ENCODE data around the gene SYT10. TPM values are rescaled to one million over a fixed set of nuclear protein-coding genes. Genes with fewer than 3 reads are reported as not detected.
A peak's percentile ranks its signal among the peaks of the same experiment; 100 is the strongest.

Gene SYT10
- total and polyA plus RNA-seq, 2 donors (not counting 1 experiment from before 2014, with no cell fraction given) = not detected

DNA sequence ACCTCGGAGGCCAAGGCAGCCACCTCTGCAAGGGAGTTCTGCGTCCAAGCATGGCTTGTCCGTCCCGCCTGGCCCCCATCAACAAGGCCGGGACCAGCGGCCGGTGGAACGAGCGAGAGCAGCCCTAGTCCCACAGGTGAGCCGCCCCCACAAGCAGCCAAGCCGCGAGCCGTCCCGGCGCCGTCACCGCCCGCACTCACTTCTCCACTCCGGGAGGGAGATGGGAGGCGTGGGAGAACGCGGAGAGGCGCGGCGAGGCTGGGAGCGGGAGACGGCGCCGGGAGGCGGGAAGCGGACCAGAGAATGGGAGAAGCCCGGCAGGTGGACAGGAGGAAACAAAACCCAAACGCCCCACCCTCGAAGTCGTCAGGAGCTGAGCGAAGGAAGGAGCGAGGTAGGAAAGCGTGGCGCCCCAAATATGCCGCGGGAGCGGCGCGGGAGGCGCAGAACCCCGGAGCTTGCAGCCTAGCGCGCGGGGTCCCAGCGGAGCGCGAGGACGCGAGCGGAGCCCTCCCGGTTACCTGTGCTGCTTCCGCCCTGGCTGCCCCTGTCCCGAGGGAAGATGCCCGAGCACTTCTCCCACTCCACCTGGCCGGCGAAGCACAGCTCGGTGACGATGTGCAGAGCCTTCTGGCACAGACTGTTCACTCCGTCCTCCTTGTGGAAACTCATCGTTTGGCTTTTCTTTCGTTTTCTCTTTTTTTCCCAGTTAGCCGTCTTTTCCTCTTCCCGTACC lies 600 bp downstream of the SYT10 start:
- H3K4me2 ChIP-seq (replicated peaks; ENCODE audit: low read depth, low read length, poor library complexity, severe bottlenecking) = peak overlapping the region; percentile 48
- H4K20me1 ChIP-seq (ENCODE audit: control insufficient read depth, insufficient read depth, low read length, poor library complexity, severe bottlenecking) = no peaks in the 10 kb centered on the region
- H3K27me3 ChIP-seq (replicated peaks in 1 of 4; ENCODE audit: control extremely low read depth in 1 of 4, control insufficient read depth in 3 of 4, insufficient read depth in 4 of 4, low read length in 3 of 4) = peaks cover 0 to 25% (median 3%) of the 10 kb centered on the region in 4 experiments
- Mint-ChIP-seq H3K27me3 (peaks cover 25% of the 10 kb centered on the region), H3K4me3 (no peak overlapping the region), H3K27ac (no peak overlapping the region), H3K9me3 (ENCODE audit: insufficient read depth) (no peaks in the 10 kb centered on the region), H3K4me1 (peaks cover 4% of the 10 kb centered on the region)
- no peaks in the 10 kb centered on the region for H3K4me1 ChIP-seq (ENCODE audit: control insufficient read depth in 2 of 2, insufficient read depth in 2 of 2, low read length in 2 of 2)
- peak overlapping the region; percentile 54 for H2AFZ ChIP-seq (ENCODE audit: insufficient read depth, low read depth, low read length, poor library complexity, severe bottlenecking)
- ChIA-PET CTCF (no interaction called here), POLR2A (no interaction called here)
- H3K27ac ChIP-seq (ENCODE audit: low read length in 2 of 2) = no peak overlapping the region
- H3K4me3 ChIP-seq (ENCODE audit: control extremely low read depth in 1 of 5, extremely low read depth in 1 of 5, insufficient read depth in 1 of 5, low read depth in 2 of 5, low read length in 4 of 5) = no peak overlapping the region
- no peaks in the 10 kb centered on the region for H3K36me3 ChIP-seq (replicated peaks in 1 of 2; ENCODE audit: control extremely low read depth in 1 of 2, control insufficient read depth in 1 of 2, extremely low read depth in 1 of 2, insufficient read depth in 2 of 2, low read length in 1 of 2)
- H3K9ac ChIP-seq (ENCODE audit: low read length) = no peak overlapping the region
- TF ChIP-seq, protein P1, sequence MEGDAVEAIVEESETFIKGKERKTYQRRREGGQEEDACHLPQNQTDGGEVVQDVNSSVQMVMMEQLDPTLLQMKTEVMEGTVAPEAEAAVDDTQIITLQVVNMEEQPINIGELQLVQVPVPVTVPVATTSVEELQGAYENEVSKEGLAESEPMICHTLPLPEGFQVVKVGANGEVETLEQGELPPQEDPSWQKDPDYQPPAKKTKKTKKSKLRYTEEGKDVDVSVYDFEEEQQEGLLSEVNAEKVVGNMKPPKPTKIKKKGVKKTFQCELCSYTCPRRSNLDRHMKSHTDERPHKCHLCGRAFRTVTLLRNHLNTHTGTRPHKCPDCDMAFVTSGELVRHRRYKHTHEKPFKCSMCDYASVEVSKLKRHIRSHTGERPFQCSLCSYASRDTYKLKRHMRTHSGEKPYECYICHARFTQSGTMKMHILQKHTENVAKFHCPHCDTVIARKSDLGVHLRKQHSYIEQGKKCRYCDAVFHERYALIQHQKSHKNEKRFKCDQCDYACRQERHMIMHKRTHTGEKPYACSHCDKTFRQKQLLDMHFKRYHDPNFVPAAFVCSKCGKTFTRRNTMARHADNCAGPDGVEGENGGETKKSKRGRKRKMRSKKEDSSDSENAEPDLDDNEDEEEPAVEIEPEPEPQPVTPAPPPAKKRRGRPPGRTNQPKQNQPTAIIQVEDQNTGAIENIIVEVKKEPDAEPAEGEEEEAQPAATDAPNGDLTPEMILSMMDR (IDR thresholded peaks at IDR 0.05) = no peak
- no peak for TF ChIP-seq EZH2 (IDR thresholded peaks at IDR 0.05; ENCODE audit: borderline replicate concordance, insufficient read depth, low read depth, low read length, poor library complexity, severe bottlenecking)
- ATAC-seq (ENCODE audit: low read depth) (no peak), DNase-seq (peak; percentile 5)
- peaks cover 0 to 17% (median 2%) of the 10 kb centered on the region in 3 donors for H3K9me3 ChIP-seq (ENCODE audit: control extremely low read depth in 1 of 3, control insufficient read depth in 2 of 3, insufficient read depth in 1 of 3, low read length in 2 of 3)
- intact Hi-C loops (cut with micrococcal nuclease) = no loop called here
- WGBS (ENCODE audit: insufficient coverage) = 14% methylated on average over 59 of the region's 68 CpGs
- H3K79me2 ChIP-seq (ENCODE audit: control insufficient read depth, insufficient read depth, low read length) = no peaks in the 10 kb centered on the region

DNA sequence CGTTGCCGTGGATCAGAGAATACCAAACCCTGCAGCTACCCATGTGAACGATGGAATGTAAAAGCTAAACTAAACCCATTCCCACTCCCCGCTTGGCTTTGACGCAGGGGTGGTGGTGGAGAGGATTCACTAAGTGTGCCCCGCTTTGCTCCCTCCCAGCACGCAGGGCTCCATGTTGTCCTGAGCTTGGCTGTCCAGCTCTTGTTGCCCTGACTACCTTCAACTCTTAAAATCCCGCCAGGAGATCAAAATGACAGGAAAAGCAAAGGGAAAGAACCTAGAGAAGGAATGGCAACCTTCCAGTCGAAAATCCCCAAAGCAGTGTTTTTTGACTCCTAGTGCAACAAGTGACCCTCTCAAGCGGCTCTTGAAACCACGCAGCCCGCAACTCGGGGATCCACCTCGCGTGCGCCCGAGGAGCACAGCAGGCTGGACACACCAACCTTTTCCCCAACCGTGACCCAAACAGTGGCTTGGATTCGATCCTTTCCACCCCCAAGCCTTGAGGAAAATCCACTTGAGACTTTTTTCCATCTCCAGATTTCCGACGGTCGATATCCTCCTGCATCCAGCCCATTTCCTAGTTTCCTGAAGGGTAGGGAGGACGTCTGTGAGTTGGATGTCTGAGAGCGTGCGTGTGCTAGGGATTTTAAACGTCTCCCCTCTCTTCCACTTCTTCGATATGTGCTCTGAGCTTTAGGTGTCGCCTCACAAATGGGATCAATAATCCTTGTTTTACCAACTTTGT lies 1.4 kb downstream of the SYT10 start:
- H3K27ac Mint-ChIP-seq = no peak overlapping the region
- ChIA-PET CTCF (no interaction called here), POLR2A (no interaction called here)
- TF ChIP-seq, protein P1 (IDR thresholded peaks at IDR 0.05) = no peak
- TF ChIP-seq EZH2 (IDR thresholded peaks at IDR 0.05; ENCODE audit: borderline replicate concordance, insufficient read depth, low read depth, low read length, poor library complexity, severe bottlenecking) = no peak
- Histone ChIP-seq H3K9ac (ENCODE audit: low read length) (no peak overlapping the region), H3K4me1 (ENCODE audit: control insufficient read depth in 2 of 2, insufficient read depth in 2 of 2, low read length in 2 of 2) (no peaks in the 10 kb centered on the region), H4K20me1 (ENCODE audit: control insufficient read depth, insufficient read depth, low read length, poor library complexity, severe bottlenecking) (no peaks in the 10 kb centered on the region), H3K36me3 (replicated peaks in 1 of 2; ENCODE audit: control extremely low read depth in 1 of 2, control insufficient read depth in 1 of 2, extremely low read depth in 1 of 2, insufficient read depth in 2 of 2, low read length in 1 of 2) (no peaks in the 10 kb centered on the region), H3K9me3 (ENCODE audit: control extremely low read depth in 1 of 3, control insufficient read depth in 2 of 3, insufficient read depth in 1 of 3, low read length in 2 of 3) (peaks cover 0 to 17% (median 2%) of the 10 kb centered on the region in 3 donors), H3K79me2 (ENCODE audit: control insufficient read depth, insufficient read depth, low read length) (no peaks in the 10 kb centered on the region), H3K4me2 (replicated peaks; ENCODE audit: low read depth, low read length, poor library complexity, severe bottlenecking) (no peak overlapping the region), H3K27ac (ENCODE audit: low read length in 2 of 2) (no peak overlapping the region), H3K4me3 (ENCODE audit: control extremely low read depth in 1 of 5, extremely low read depth in 1 of 5, insufficient read depth in 1 of 5, low read depth in 2 of 5, low read length in 4 of 5) (no peak overlapping the region), H3K27me3 (replicated peaks in 1 of 4; ENCODE audit: control extremely low read depth in 1 of 4, control insufficient read depth in 3 of 4, insufficient read depth in 4 of 4, low read length in 3 of 4) (peaks cover 0 to 25% (median 3%) of the 10 kb centered on the region in 4 experiments), H2AFZ (ENCODE audit: insufficient read depth, low read depth, low read length, poor library complexity, severe bottlenecking) (no peak overlapping the region)
- no peaks in the 10 kb centered on the region for H3K9me3 Mint-ChIP-seq (ENCODE audit: insufficient read depth)
- no peak overlapping the region for H3K4me3 Mint-ChIP-seq
- H3K27me3 Mint-ChIP-seq = peaks cover 25% of the 10 kb centered on the region
- ATAC-seq (ENCODE audit: low read depth) (no peak), DNase-seq (no peak)
- intact Hi-C loops (cut with micrococcal nuclease) = no loop called here
- peaks cover 4% of the 10 kb centered on the region for H3K4me1 Mint-ChIP-seq
- 32% methylated on average over 18 of the region's 28 CpGs for WGBS (ENCODE audit: insufficient coverage)

All from B cell (primary cell).